ENCODE data around the gene HENMT1. TPM values are rescaled to one million over a fixed set of nuclear protein-coding genes. Genes with fewer than 3 reads are reported as not detected.

Gene HENMT1
- total RNA-seq, 1 experiment from 2014 or later = 11.0 TPM

DNA sequence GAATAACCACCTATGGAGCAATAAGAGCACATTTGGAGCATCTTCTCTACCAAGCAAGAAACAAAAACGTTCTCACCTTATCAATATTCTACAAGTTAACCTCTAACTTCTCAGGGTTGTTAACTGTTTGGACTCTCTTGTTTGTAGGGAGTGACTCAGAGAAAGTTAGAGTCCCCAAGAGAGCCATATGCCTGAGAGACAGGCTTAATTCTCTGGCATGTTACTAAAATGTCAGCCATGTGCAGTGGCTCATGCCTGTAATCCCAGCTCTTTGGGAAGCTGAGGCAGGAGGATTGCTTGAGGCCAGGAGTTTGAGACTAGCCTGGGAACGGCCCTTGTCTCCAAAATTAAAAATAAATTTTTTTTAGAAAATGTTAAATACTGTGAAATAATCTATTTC, 4.2 kb upstream of the HENMT1 start:
- no peak for DNase-seq (ENCODE audit: low spot score)
- H3K36me3 ChIP-seq (ENCODE audit: insufficient read depth, low read length, poor library complexity, severe bottlenecking) = no peaks in the 10 kb centered on the region
- intact Hi-C loops (cut with micrococcal nuclease; ENCODE audit: unreplicated experiment) = no loop called here
- no TSS peak for BruUV-seq (replicated peaks)
- POLR2A ChIA-PET (ENCODE audit: low non-redundant PET) = no interaction called here
- H3K27me3 ChIP-seq (replicated peaks; ENCODE audit: insufficient read depth, low read depth, low read length, poor library complexity) = no peaks in the 10 kb centered on the region
- CTCF ChIA-PET = no interaction called here
- no peaks in the 10 kb centered on the region for H3K9me3 ChIP-seq (ENCODE audit: low read depth, low read length, poor library complexity, severe bottlenecking)
- no peak overlapping the region for H3K4me3 ChIP-seq (ENCODE audit: low read depth, low read length, poor library complexity, severe bottlenecking)
- no peak overlapping the region for H3K27ac ChIP-seq (ENCODE audit: low read depth, low read length, poor library complexity, severe bottlenecking)
- TF ChIP-seq EZH2 (IDR thresholded peaks at IDR 0.05; ENCODE audit: borderline replicate concordance, low read depth, low read length, poor library complexity, severe bottlenecking) = no peak
- TF ChIP-seq, protein P1, sequence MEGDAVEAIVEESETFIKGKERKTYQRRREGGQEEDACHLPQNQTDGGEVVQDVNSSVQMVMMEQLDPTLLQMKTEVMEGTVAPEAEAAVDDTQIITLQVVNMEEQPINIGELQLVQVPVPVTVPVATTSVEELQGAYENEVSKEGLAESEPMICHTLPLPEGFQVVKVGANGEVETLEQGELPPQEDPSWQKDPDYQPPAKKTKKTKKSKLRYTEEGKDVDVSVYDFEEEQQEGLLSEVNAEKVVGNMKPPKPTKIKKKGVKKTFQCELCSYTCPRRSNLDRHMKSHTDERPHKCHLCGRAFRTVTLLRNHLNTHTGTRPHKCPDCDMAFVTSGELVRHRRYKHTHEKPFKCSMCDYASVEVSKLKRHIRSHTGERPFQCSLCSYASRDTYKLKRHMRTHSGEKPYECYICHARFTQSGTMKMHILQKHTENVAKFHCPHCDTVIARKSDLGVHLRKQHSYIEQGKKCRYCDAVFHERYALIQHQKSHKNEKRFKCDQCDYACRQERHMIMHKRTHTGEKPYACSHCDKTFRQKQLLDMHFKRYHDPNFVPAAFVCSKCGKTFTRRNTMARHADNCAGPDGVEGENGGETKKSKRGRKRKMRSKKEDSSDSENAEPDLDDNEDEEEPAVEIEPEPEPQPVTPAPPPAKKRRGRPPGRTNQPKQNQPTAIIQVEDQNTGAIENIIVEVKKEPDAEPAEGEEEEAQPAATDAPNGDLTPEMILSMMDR (conservative IDR thresholded peaks at IDR 0.05; ENCODE audit: low read depth, low read length) = no peak
- peaks cover 8% of the 10 kb centered on the region for H3K4me1 ChIP-seq (ENCODE audit: insufficient read depth, low read length, poor library complexity, severe bottlenecking)

- Histone ChIP-seq H3K27ac (ENCODE audit: low read depth, low read length, poor library complexity, severe bottlenecking) (no peak overlapping the region), H3K27me3 (replicated peaks; ENCODE audit: insufficient read depth, low read depth, low read length, poor library complexity) (no peaks in the 10 kb centered on the region), H3K4me1 (ENCODE audit: insufficient read depth, low read length, poor library complexity, severe bottlenecking) (peaks cover 8% of the 10 kb centered on the region), H3K9me3 (ENCODE audit: low read depth, low read length, poor library complexity, severe bottlenecking) (no peaks in the 10 kb centered on the region), H3K36me3 (ENCODE audit: insufficient read depth, low read length, poor library complexity, severe bottlenecking) (no peaks in the 10 kb centered on the region), H3K4me3 (ENCODE audit: low read depth, low read length, poor library complexity, severe bottlenecking) (no peak overlapping the region)
- DNase-seq (ENCODE audit: low spot score) = no peak
- BruUV-seq (replicated peaks) = no TSS peak
- intact Hi-C loops (cut with micrococcal nuclease; ENCODE audit: unreplicated experiment) = no loop called here
- TF ChIP-seq EZH2 (IDR thresholded peaks at IDR 0.05; ENCODE audit: borderline replicate concordance, low read depth, low read length, poor library complexity, severe bottlenecking) = no peak
- TF ChIP-seq, protein P1 (conservative IDR thresholded peaks at IDR 0.05; ENCODE audit: low read depth, low read length) = no peak
- CTCF ChIA-PET = no interaction called here
- POLR2A ChIA-PET (ENCODE audit: low non-redundant PET) = no interaction called here
These were observed 3.6 kb upstream of the HENMT1 start for GRCh38 chr1:108664481-108664880.

DNA sequence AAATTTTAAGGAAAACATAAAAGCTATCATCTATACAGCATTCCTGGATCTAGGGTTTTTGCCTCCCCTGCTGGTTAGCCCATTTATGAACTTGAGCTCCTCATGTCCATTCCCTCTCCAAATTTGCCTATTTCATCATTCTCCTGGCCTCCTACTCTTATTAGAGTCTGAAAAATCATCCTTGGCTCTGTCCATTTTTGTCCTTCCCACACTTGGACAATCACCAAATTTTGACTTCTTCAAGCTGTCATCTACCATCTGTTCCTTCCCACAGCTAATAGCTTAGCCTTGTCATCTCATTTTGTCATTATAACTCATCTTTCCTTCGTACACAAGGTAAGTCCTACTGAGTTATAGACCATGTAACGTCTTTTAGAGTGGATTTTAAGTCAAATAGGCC, 2.2 kb upstream of the HENMT1 start:
- ChIA-PET POLR2A (ENCODE audit: low non-redundant PET) (no interaction called here), CTCF (no interaction called here)
- Histone ChIP-seq H3K4me1 (ENCODE audit: insufficient read depth, low read length, poor library complexity, severe bottlenecking) (peaks cover 8% of the 10 kb centered on the region), H3K36me3 (ENCODE audit: insufficient read depth, low read length, poor library complexity, severe bottlenecking) (no peaks in the 10 kb centered on the region), H3K27ac (ENCODE audit: low read depth, low read length, poor library complexity, severe bottlenecking) (no peak overlapping the region), H3K9me3 (ENCODE audit: low read depth, low read length, poor library complexity, severe bottlenecking) (no peaks in the 10 kb centered on the region), H3K4me3 (ENCODE audit: low read depth, low read length, poor library complexity, severe bottlenecking) (no peak overlapping the region), H3K27me3 (replicated peaks; ENCODE audit: insufficient read depth, low read depth, low read length, poor library complexity) (no peaks in the 10 kb centered on the region)
- intact Hi-C loops (cut with micrococcal nuclease; ENCODE audit: unreplicated experiment) = no loop called here
- DNase-seq (ENCODE audit: low spot score) = no peak
- no peak for TF ChIP-seq EZH2 (IDR thresholded peaks at IDR 0.05; ENCODE audit: borderline replicate concordance, low read depth, low read length, poor library complexity, severe bottlenecking)
- TF ChIP-seq, protein P1 (conservative IDR thresholded peaks at IDR 0.05; ENCODE audit: low read depth, low read length) = no peak
- BruUV-seq (replicated peaks) = no TSS peak
